Pancreas (tissue), 10 donors: Measurements from ENCODE around the gene CDK5. TPM values are rescaled to one million over a fixed set of nuclear protein-coding genes. Genes with fewer than 3 reads are reported as not detected.

Experiments
- ATAC-seq, 4 donors: fragments of 200-7000 bp; cut with Tn5 transposase; one replicate each; pipeline versions ENCODE4 v1.8.0 to v1.9.1; 2020; ENCODE audit warnings: mild to moderate bottlenecking in 4 of 4, moderate library complexity in 4 of 4
- DNase-seq, 6 donors: peaks; one replicate each; pipeline ENCODE4 v3.0.0-alpha.2; 2020
- FAIRE-seq: peaks from 2 replicates; lab custom pipeline; 2012; peaks lifted over from hg19 to GRCh38; lab: Jason Lieb, UNC
- H3K27ac ChIP-seq, 4 donors: fragments of 200-600 bp; sonication (generic); 1 replicate in 3 of 4; 2 replicates in 1 of 4; pipeline versions ENCODE4 v1.5.0 to v1.8.0; 2020
- H3K27me3 ChIP-seq, 4 donors: fragments of 200-600 bp; one replicate each; pipeline ENCODE4 v1.8.0; 2021
- H3K36me3 ChIP-seq, 3 donors: fragments of 200-600 bp; sonication (generic) in 1 of 3; one replicate each; pipeline versions ENCODE4 v1.5.0 to v1.8.0; 2020 to 2021
- H3K4me1 ChIP-seq, 3 donors: fragments of 200-600 bp; one replicate each; pipeline ENCODE4 v1.8.0; 2021
- H3K4me3 ChIP-seq, 4 donors: fragments of 200-600 bp; sonication (generic) in 2 of 4; one replicate each; pipeline versions ENCODE4 v1.5.0 to v1.8.0; 2020 to 2021
- H3K9me3 ChIP-seq, 4 donors: fragments of 200-600 bp; one replicate each; pipeline ENCODE4 v1.8.0; 2021
- CTCF ChIP-seq, 4 donors: fragments of 200-600 bp; sonication (generic) in 3 of 4; IDR thresholded peaks; one replicate each; pipeline versions ENCODE4 v1.5.0 to v1.8.0; 2021; ENCODE audit warnings: antibody characterized with exemption in 4 of 4
- WGBS, 2 donors: extraction: QIAGEN DNeasy Blood & Tissue Kit; methylation state at CpG; one replicate each; pipeline ENCODE4 v1.1.7; 2013; 5-methylcytosine and 5-hydroxymethylcytosine counted together
- intact Hi-C, 3 donors: fragments of 100-400 bp; cut with DNase I; formaldehyde crosslinking; loops; one replicate each; pipeline versions ENCODE4 v1.11.1 to v1.14.2; 2022
- polyA plus RNA-seq, 2 donors: library from polyadenylated mRNA; stranded (reverse); fragments of 200-250 nt; gene quantifications; one replicate each; pipeline ENCODE4 v1.2.3, GENCODE V29; 2013
- total RNA-seq, 6 donors: library from RNA; stranded (reverse); fragmentation: NEBNext Ultra II Directional in 4 of 6; extraction: Animal tissue kit (Norgen Biotek cat#: 25700) in 4 of 6; gene quantifications; one replicate each; pipeline versions ENCODE4 v1.2.1 to v1.2.4, GENCODE V29; 2021 to 2023
- donor health status: healthy with polysubstance abuse.
- donor health status: DM: no; HTN: no; CAD: no; lungs with moderate emphysema.
- donor health status: DM: no; HTN: no; CAD: no.
- donor health status: control.
- donor health status: control.
- donor health status: Bipolar disorder and iron deficiency.
- donor health status: DM: yes; HTN: yes; CAD: no.
- donor health status: DM: no; HTN: no; CAD: no.
- donor health status: DM: no; HTN: no; CAD: no.
- donor health status: DM: yes; HTN: yes; CAD: no.

Gene CDK5
- total and polyA plus RNA-seq, 8 donors: 3.7 to 7.8 (median 4.8) TPM

- Histone ChIP-seq H3K4me3 (no peak overlapping the region), H3K36me3 (peaks cover 3 to 83% (median 47%) of the 10 kb centered on the region in 3 donors), H3K9me3 (no peaks in the 10 kb centered on the region), H3K27me3 (no peaks in the 10 kb centered on the region), H3K4me1 (no peaks in the 10 kb centered on the region), H3K27ac (no peak overlapping the region)
- peak in 1 of 6 donors; percentile 75 for DNase-seq
- intact Hi-C loops: no loop called here
- no peak for TF ChIP-seq CTCF (IDR thresholded peaks at IDR 0.05)
- ATAC-seq: no peak
- 94% methylated on average over 15 of the region's 15 CpGs for WGBS, 2 donors
- no peak for FAIRE-seq
Observed at GRCh38 chr7:151070574-151070960, 12.9 kb upstream of the CDK5 start.

- Histone ChIP-seq H3K27ac (no peak overlapping the region), H3K27me3 (no peaks in the 10 kb centered on the region), H3K4me3 (no peak overlapping the region), H3K9me3 (no peaks in the 10 kb centered on the region), H3K4me1 (peaks cover 0 to 4% (median 0%) of the 10 kb centered on the region in 3 donors), H3K36me3 (peaks cover 3 to 79% (median 51%) of the 10 kb centered on the region in 3 donors)
- DNase-seq (peak in 1 of 6 donors; percentile 69), FAIRE-seq (no peak), ATAC-seq (no peak)
- intact Hi-C loops: no loop called here
- WGBS, 2 donors: 91 to 94% methylated on average over 17 of the region's 17 CpGs
- no peak for TF ChIP-seq CTCF (IDR thresholded peaks at IDR 0.05)
Observed at GRCh38 chr7:151069841-151070573, 12.3 kb upstream of the CDK5 start.

- intact Hi-C loops: no loop called here
- H3K36me3 ChIP-seq: peaks cover 3 to 69% (median 47%) of the 10 kb centered on the region in 3 donors
- peaks cover 0 to 18% (median 0%) of the 10 kb centered on the region in 3 donors for H3K4me1 ChIP-seq
- 84 to 87% methylated on average over 12 of the region's 12 CpGs for WGBS, 2 donors
- no peak for TF ChIP-seq CTCF (IDR thresholded peaks at IDR 0.05)
- no peak overlapping the region for H3K27ac ChIP-seq
- no peaks in the 10 kb centered on the region for H3K9me3 ChIP-seq
- ATAC-seq (no peak), DNase-seq (no peak), FAIRE-seq (no peak)
- no peak overlapping the region for H3K4me3 ChIP-seq
- no peaks in the 10 kb centered on the region for H3K27me3 ChIP-seq
Observed at GRCh38 chr7:151068069-151068773, 10.5 kb upstream of the CDK5 start.

GRCh38 chr7:151066273-151066974 lies 8.7 kb upstream of the CDK5 start:
- FAIRE-seq: no peak

More at GRCh38 chr7:151066273-151066974, 8.7 kb upstream of the CDK5 start:
- Histone ChIP-seq H3K27me3 (no peaks in the 10 kb centered on the region), H3K4me3 (no peak overlapping the region), H3K4me1 (peaks cover 5 to 24% (median 7%) of the 10 kb centered on the region in 3 donors), H3K9me3 (no peaks in the 10 kb centered on the region), H3K27ac (no peak overlapping the region), H3K36me3 (peaks cover 3 to 60% (median 36%) of the 10 kb centered on the region in 3 donors)
- DNase-seq (no peak), ATAC-seq (no peak)
- intact Hi-C loops: no loop called here
- 90 to 91% methylated on average over 35 to 39 of the region's 39 CpGs for WGBS, 2 donors
- no peak for TF ChIP-seq CTCF (IDR thresholded peaks at IDR 0.05)
